Umbilical cord (tissue), 2 donors: ENCODE results near the gene TIAM1. TPM values are rescaled to one million over a fixed set of nuclear protein-coding genes. Genes with fewer than 3 reads are reported as not detected.

Source experiments
- DNase-seq: peaks from one replicate; pipeline ENCODE4 v3.0.0-alpha.2; 2015; ENCODE audit warnings: low spot score
- total RNA-seq: library from RNA; depleted of rRNA; stranded (reverse); fragments of >200 nt; gene quantifications from one replicate; pipeline ENCODE4 v1.2.3, GENCODE V29; 2014; ENCODE audit warnings: low replicate concordance; ENCODE audit not compliant: insufficient read depth

TIAM1 gene
- total RNA-seq, 1 donor from 2014 or later = 14.0 TPM

DNA sequence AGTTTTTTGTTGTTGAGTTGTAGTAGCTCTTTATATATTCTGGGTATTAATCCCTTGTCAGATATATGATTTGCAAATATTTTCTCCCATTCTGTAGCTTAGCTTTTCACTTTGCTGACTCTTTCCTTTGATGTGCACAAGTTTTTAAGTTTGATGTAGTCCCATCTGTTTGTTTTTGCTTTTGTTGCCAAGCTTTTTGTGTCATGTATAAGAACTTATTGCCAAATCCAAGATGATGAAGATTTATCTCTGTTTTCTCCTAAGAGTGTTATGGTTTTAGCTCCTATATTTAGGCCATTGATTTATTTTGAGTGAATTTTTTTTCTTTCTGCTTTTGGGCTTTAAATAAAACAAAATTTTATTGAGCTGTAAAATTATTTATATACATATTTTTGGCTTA lies 253.7 kb downstream of the TIAM1 start:
- DNase-seq = no peak

DNA sequence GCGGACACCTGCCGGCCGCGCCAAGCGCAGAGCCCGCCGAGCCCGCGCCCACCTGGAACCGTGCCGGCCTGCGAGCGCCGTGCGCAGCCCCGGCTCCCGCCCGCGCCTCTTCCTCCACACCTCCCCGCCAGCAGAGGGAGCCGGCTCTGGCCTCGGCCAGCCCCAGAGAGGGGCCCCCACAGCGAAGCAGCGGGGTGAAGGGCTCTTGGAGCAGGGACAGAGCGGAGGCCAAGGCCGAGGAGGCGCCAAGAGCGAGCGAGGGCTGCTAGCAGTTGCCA lies 255.6 kb downstream of the TIAM1 start:
- DNase-seq = no peak

DNA sequence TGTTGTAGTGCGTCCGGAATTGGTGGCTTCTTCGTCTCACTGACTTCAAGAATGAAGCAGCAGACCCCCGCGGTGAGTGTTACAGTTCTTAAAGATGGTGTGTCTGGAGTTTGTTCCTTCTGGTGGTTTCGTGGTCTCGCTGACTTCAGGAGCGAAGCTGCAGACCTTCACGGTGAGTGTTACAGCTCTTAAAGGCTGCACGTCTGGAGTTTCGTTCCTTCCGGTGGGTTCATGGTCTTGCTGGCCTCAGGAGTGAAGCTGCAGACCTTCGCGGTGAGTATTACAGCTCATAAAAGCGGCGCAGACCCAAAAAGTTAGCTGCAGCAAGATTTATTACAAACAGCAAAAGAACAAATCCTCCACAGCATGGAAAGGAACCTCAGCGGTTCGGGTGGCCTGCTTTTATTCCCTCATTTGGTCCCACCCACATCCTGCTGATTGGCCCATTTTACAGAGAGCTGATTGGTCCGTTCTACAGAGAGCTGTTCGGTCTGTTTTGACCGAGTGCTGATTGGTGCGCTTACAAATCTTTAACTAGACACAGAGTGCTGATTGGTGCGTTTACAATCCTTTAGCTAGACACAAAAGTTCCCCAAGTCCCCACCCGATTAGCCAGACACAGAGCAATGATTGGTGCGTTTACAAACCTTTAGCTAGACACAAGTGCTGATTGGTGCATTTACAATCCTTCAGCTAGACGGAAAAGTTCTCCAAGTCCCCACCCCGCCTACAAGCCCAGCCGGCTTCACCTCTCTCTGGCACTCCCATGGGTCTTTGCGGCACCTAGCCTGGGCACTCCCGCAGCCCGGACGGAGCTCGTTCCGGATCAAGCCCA lies 256.2 kb downstream of the TIAM1 start:
- DNase-seq = no peak

DNA sequence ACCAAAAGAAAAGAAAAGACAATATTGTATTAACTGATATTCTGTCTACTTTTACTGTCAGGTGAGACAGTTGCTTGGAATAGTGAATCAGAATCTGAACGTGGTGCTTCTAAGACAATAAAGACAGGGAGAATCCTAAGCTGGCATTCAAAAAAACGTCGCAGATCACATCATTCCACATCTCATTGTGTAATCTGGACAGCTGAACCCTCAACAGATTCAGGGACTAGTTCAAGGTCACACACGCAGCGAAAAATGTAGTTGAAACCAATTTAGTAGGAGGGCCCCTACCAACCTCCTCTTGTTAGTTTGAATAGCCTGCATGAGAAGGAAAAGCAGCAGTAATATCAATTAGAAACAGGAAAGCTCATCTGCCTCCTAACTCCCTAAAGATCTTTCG lies 259.4 kb downstream of the TIAM1 start:
- no peak for DNase-seq

DNA sequence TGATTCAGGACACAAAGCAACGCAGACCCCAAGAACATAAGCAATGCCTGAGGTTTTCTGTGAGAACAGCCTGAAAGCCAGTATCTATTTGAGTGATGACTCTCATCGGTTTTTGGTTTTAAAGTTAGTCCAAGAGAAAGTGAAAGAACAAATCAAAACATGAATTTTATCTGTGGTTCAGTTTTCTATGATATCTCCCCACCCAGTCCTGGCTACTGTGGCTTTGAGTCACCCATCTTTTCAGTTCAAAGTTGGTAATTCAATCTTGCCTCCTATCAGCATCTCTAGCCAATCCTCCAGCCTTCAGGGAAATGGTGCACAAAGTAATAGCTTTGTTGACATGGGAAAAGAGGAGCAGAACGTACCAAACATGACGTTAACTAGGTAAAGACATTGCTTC lies 265.3 kb downstream of the TIAM1 start:
- DNase-seq = no peak

DNA sequence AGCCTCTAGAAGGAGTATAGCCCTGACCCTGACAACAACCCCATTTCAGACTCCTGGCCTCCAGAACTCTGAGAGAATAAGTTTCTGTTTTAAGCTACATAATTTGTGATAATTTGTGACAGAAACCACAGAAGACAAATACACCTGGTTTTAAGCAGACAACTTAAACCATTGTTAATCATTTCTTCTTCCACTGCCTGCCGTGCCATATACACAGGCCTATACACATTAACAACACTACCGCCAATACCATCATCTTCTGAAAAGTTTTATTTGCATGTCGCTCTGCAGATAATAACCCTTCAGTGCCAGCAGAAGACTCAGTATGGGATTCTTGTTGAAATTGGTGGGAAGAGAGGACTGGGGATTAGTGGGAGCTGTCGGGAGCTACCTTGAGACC lies 265.8 kb downstream of the TIAM1 start:
- no peak for DNase-seq

DNA sequence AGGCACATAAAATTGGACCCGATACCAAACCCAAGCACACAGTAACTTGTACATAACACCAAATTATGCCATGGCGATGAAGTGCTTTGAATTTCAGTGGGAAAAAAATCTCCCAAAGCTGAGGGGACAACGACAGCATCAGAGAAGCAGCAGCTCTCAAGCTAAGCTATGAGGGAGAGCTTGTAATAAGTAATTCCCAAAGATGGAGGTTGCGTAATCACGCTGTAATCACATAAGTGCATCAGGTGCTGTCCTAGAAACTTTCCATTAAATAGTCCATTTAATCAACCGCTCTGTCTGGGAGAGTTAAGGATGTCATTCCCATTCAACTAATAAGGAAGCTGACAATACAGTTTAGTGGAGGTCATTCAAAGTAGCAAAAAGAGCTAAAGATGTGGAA lies 268.2 kb downstream of the TIAM1 start:
- DNase-seq = no peak

DNA sequence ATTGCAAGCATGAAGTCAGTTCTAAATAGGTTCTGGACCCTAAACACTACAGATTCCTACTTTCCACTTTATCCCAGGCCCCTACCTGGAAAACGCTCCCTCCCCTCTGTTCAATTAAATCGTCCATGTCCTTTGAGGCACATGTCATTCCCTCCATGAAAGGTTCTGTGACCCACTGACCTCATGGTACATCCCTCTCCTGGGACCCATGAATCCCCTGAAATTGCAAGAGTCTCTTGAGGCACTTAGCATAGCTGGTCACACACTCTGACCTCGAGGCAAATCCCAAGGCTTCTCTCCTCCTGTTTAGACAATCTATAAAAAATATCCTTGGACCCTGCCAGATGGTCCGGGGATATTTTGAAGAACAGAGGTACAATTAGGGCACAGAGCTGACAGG lies 271.5 kb downstream of the TIAM1 start:
- no peak for DNase-seq
